CD4-positive, alpha-beta memory T cell (primary cell): ENCODE results near the gene FOXG1. TPM values are rescaled to one million over a fixed set of nuclear protein-coding genes. Genes with fewer than 3 reads are reported as not detected.
A peak's percentile ranks its signal among the peaks of the same experiment; 100 is the strongest.

Experiments used
- CTCF ChIA-PET: fragments of 350-600 bp; sonication (Branson Sonifier 250); formaldehyde crosslinking; loops from one replicate; lab custom pipeline; 2021; ENCODE audit warnings: inconsistent platforms; ENCODE audit not compliant: partially characterized antibody; lab: Charles Lee
- POLR2A ChIA-PET: fragments of 350-600 bp; sonication (Branson Sonifier 250); formaldehyde crosslinking; loops from one replicate; lab custom pipeline; 2021; ENCODE audit not compliant: partially characterized antibody; lab: Charles Lee
- DNase-seq, 5 donors: peaks; one replicate each; pipeline versions ENCODE4 v3.0.0 to v3.0.0-alpha.2; 2020 to 2022; ENCODE audit warnings: mixed read lengths in 1 of 5
- H3K27ac ChIP-seq: one replicate; pipeline ENCODE4 v1.7.0; 2013; ENCODE audit warnings: low read depth, low read length
- H3K27me3 ChIP-seq: 2 replicates; pipeline ENCODE4 v1.7.0; 2013; ENCODE audit warnings: mild to moderate bottlenecking, low read length, moderate library complexity; ENCODE audit not compliant: insufficient read depth
- H3K36me3 ChIP-seq: 2 replicates; pipeline ENCODE4 v1.7.0; 2013; ENCODE audit warnings: mild to moderate bottlenecking, low read length, moderate library complexity; ENCODE audit not compliant: insufficient read depth
- H3K4me1 ChIP-seq: 2 replicates; pipeline ENCODE4 v1.7.0; 2013; ENCODE audit warnings: mild to moderate bottlenecking, low read length, moderate library complexity; ENCODE audit not compliant: insufficient read depth
- H3K4me3 ChIP-seq, 2 donors: one replicate each; pipeline ENCODE4 v1.7.0; 2013; ENCODE audit warnings: low read length in 2 of 2, mild to moderate bottlenecking in 1 of 2
- H3K9me3 ChIP-seq, 2 donors: one replicate each; pipeline ENCODE4 v1.7.0; 2013; ENCODE audit warnings: low read length in 2 of 2, control low read depth in 1 of 2; ENCODE audit not compliant: control insufficient read depth in 1 of 2
- H3K27ac Mint-ChIP-seq, 7 donors: one replicate each; pipeline ENCODE4 v1.8.0; 2020 to 2021; ENCODE audit warnings: mixed read lengths in 7 of 7, mild to moderate bottlenecking in 6 of 7, inconsistent platforms in 3 of 7, moderate library complexity in 3 of 7
- H3K27me3 Mint-ChIP-seq, 2 donors: one replicate each; pipeline ENCODE4 v1.8.0; 2020 to 2021; ENCODE audit warnings: mixed read lengths in 2 of 2
- H3K36me3 Mint-ChIP-seq, 2 donors: one replicate each; pipeline ENCODE4 v1.8.0; 2020 to 2021; ENCODE audit warnings: mixed read lengths in 2 of 2, inconsistent platforms in 1 of 2, mild to moderate bottlenecking in 1 of 2
- H3K4me1 Mint-ChIP-seq, 4 donors: one replicate each; pipeline ENCODE4 v1.8.0; 2020 to 2021; ENCODE audit warnings: mixed read lengths in 4 of 4, mild to moderate bottlenecking in 1 of 4
- H3K4me3 Mint-ChIP-seq, 8 donors: one replicate each; pipeline ENCODE4 v1.8.0; 2020 to 2021; ENCODE audit warnings: mixed read lengths in 8 of 8, mild to moderate bottlenecking in 7 of 8, moderate library complexity in 6 of 8, inconsistent platforms in 3 of 8
- H3K9me3 Mint-ChIP-seq, 8 donors: one replicate each; pipeline ENCODE4 v1.8.0; 2020 to 2021; ENCODE audit warnings: mixed read lengths in 8 of 8, mild to moderate bottlenecking in 5 of 8, inconsistent platforms in 3 of 8, moderate library complexity in 1 of 8
- intact Hi-C: fragments of 100-400 bp; cut with micrococcal nuclease; formaldehyde crosslinking; loops from one replicate; pipeline ENCODE4 v1.15.1; 2023
- polyA plus RNA-seq, 2 donors: library from polyadenylated mRNA; unstranded; fragments of 300-500 nt; fragmentation: Illumina TruSeq; gene quantifications; one replicate each; pipeline ENCODE4 v1.2.3, GENCODE V29; 2021
- total RNA-seq, 2 experiments: library from RNA; stranded (reverse); gene quantifications; one replicate each; pipeline ENCODE4 v1.2.3, GENCODE V29; 2021

Gene FOXG1
- total and polyA plus RNA-seq, 4 experiments from 2014 or later = not detected

DNA sequence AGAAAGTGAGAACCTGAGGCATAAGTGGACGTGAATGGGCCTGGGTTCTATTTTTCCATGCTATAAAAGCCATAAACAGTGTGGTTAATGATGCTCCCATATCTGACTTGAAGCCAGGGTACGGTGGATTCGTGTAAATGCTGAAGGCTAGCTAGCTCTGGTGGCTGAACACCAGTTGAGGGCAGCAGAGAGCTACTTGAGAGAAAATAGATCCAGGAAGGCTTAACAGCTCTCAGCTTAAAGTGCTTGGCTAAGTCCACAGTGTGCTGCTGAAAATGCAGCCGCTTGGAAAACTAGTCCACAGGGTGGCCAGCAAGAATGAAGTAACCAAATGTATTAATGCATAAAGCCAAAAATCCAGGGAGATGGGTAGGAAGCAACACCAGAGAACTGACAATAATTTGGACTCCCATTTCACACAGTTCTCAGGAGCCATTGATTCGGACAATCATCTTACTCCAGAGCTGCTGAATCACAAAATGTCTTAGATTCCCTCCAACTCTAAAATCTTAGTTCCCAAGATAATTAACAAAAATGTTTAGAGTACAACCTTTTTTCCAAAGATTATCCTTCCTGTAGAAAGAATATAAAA, 15.0 kb upstream of the FOXG1 start:
- Mint-ChIP-seq H3K27me3 (peaks cover 11 to 16% of the 10 kb centered on the region in 2 donors), H3K36me3 (no peaks in the 10 kb centered on the region), H3K4me1 (no peaks in the 10 kb centered on the region), H3K27ac (no peak overlapping the region), H3K9me3 (peaks cover 0 to 28% (median 15%) of the 10 kb centered on the region in 8 donors), H3K4me3 (no peak overlapping the region)
- no peaks in the 10 kb centered on the region for H3K9me3 ChIP-seq
- intact Hi-C loops = no loop called here
- no peaks in the 10 kb centered on the region for H3K36me3 ChIP-seq
- no peak overlapping the region for H3K4me3 ChIP-seq
- peaks cover 7% of the 10 kb centered on the region for H3K27me3 ChIP-seq
- no peak overlapping the region for H3K27ac ChIP-seq
- ChIA-PET POLR2A (no interaction called here), CTCF (interaction anchor here (1.2 kb wide), 1 partner anchor 13 kb away, joined by 3 read pairs; no protein-coding TSS in a partner anchor)
- no peak for DNase-seq
- no peaks in the 10 kb centered on the region for H3K4me1 ChIP-seq

DNA sequence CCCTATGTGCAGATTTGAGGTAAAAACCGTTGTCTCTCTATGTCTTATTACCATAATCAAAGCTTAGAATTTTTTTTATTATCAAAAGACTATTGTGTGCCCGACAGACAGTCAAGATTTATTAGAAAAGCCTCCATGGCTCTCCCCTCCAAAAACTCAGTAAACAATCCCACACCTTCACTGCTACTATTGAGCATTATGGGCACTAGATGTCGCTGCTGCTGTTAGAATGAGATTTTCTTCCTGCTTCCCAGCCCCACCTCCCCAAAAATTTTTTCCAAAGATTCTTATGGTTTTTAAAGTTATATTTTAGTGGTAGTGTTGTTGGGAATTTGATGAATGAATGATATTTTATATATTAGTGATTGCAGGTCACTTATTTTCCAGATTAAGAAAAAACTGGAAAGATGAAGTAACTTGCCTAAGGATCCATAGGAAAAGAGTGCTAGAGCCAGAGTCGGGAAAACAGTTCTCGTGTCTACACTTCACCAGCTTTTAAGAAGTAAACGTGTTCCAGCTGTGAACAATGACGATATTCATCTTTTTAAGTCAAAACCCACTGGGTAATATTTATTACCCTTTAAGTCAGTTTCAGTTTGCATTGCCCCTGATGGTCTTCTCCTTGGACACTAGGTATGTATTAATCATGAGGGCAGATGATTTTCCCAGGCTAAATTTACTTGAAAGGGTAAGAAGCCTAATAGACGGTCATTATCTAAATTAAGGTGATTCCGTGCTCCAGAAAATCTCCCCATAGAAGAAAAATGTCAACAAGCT, 12.2 kb upstream of the FOXG1 start:
- Histone ChIP-seq H3K36me3 (no peaks in the 10 kb centered on the region), H3K4me1 (no peaks in the 10 kb centered on the region), H3K9me3 (no peaks in the 10 kb centered on the region), H3K27me3 (peaks cover 7% of the 10 kb centered on the region), H3K27ac (no peak overlapping the region), H3K4me3 (no peak overlapping the region)
- no peak for DNase-seq
- Mint-ChIP-seq H3K27ac (peak overlapping the region in 1 of 7 donors; percentile 15), H3K36me3 (no peaks in the 10 kb centered on the region), H3K4me1 (no peaks in the 10 kb centered on the region), H3K9me3 (peaks cover 0 to 39% (median 29%) of the 10 kb centered on the region in 8 donors), H3K27me3 (peaks cover 31 to 33% of the 10 kb centered on the region in 2 donors), H3K4me3 (no peak overlapping the region)
- ChIA-PET CTCF (no interaction called here), POLR2A (no interaction called here)
- intact Hi-C loops = no loop called here

DNA sequence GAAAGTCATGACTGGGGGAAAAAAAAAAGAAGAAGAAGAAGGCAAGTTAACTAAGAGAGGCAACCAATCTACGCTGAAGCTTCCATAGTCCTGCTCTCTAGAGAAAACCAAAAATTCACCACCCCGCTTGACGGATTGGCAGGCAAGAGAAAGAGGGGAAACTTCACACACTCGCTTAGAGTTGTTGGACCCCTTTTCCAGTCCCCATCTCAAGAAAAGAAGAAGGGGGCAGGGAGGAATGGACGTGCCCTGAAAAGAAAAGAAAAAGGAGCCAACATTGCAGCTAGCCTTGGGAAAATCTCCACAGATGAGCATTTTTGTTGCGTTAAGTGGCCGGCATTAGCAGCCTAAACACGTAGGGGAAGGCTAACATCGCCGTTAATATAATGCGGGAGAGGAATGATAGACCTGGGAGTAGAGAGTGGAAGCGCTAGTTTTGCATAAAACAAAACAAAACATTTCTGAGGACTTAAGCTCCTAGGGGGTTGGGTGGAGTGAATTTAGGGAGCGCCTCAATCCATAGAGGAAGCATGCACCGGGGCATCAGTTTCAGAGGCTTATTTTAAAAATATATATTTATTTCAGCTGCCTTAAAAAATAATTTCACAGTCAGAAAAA, 11.3 kb upstream of the FOXG1 start:
- ChIA-PET POLR2A (no interaction called here), CTCF (no interaction called here)
- intact Hi-C loops = no loop called here
- Histone ChIP-seq H3K27ac (no peak overlapping the region), H3K4me3 (no peak overlapping the region), H3K36me3 (no peaks in the 10 kb centered on the region), H3K27me3 (peaks cover 10% of the 10 kb centered on the region), H3K9me3 (no peaks in the 10 kb centered on the region), H3K4me1 (no peaks in the 10 kb centered on the region)
- Mint-ChIP-seq H3K9me3 (peaks cover 0 to 45% (median 34%) of the 10 kb centered on the region in 8 donors), H3K36me3 (peaks cover 0 to 3% of the 10 kb centered on the region in 2 donors), H3K4me1 (no peaks in the 10 kb centered on the region), H3K4me3 (no peak overlapping the region), H3K27ac (no peak overlapping the region), H3K27me3 (peaks cover 40% of the 10 kb centered on the region in 2 donors)
- no peak for DNase-seq

DNA sequence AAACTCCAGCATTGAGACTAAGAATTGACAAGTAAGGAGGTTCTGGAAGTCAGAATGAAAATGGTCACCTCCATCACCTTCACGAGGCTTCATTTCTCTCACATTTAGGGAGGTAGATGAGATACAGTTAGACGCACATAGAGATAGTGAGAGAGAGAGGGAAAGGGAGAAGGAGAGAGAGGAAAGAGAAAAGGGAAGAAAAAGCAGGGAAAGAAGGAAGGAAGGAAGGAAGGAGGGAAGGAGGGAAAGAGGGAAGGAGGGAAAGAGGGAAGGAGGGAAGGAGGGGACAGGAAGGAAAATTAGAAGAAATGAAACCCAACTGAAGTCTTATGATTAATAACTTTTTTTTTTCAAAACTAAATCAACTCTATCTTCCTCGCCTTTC, 10.7 kb upstream of the FOXG1 start:
- Histone ChIP-seq H3K4me1 (no peaks in the 10 kb centered on the region), H3K27me3 (peaks cover 10% of the 10 kb centered on the region), H3K36me3 (no peaks in the 10 kb centered on the region), H3K27ac (no peak overlapping the region), H3K9me3 (no peaks in the 10 kb centered on the region), H3K4me3 (no peak overlapping the region)
- H3K36me3 Mint-ChIP-seq = peaks cover 0 to 3% of the 10 kb centered on the region in 2 donors
- CTCF ChIA-PET = no interaction called here
- no peak overlapping the region for H3K27ac Mint-ChIP-seq
- H3K27me3 Mint-ChIP-seq = peaks cover 42 to 44% of the 10 kb centered on the region in 2 donors
- POLR2A ChIA-PET = no interaction called here
- no peak overlapping the region for H3K4me3 Mint-ChIP-seq
- no peaks in the 10 kb centered on the region for H3K4me1 Mint-ChIP-seq
- H3K9me3 Mint-ChIP-seq = peaks cover 0 to 44% (median 35%) of the 10 kb centered on the region in 8 donors
- DNase-seq = no peak
- intact Hi-C loops = no loop called here

DNA sequence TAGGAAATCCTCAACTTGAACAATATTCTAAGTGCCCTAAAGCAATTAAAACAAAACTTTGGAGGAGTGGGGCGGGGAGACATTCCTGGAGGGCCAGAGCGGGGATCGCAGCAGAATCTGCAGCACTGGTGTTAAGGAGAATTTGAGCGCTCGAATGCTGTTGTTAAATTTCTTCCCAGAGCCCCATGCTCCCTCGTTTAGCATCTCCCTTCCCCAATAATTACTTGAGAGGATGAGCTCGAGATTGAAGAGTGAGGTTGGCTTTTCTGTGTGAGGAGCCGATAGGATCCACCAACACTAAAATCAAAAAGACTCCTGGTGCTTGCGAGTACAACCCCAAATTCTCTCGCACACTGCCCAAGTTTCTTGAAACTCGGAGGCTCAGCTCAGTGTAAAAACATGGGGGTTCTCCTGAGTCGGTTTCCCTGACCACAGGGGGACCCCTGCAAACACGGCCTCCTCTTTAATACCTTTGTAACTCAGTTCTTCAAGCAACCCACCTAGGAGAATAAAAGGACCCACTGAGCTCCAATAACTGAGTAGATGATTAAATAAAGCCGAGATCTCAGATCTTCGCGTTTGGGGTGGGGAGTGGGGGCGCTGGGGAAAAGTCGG, 10.2 kb upstream of the FOXG1 start:
- Mint-ChIP-seq H3K4me1 (no peaks in the 10 kb centered on the region), H3K27me3 (peaks cover 46 to 48% of the 10 kb centered on the region in 2 donors), H3K27ac (no peak overlapping the region), H3K36me3 (peaks cover 0 to 3% of the 10 kb centered on the region in 2 donors), H3K4me3 (no peak overlapping the region), H3K9me3 (peaks cover 0 to 41% (median 34%) of the 10 kb centered on the region in 8 donors)
- Histone ChIP-seq H3K4me3 (no peak overlapping the region), H3K27ac (no peak overlapping the region), H3K27me3 (peaks cover 10% of the 10 kb centered on the region), H3K9me3 (no peaks in the 10 kb centered on the region), H3K36me3 (no peaks in the 10 kb centered on the region), H3K4me1 (no peaks in the 10 kb centered on the region)
- no peak for DNase-seq
- intact Hi-C loops = no loop called here
- POLR2A ChIA-PET = no interaction called here
- CTCF ChIA-PET = no interaction called here

DNA sequence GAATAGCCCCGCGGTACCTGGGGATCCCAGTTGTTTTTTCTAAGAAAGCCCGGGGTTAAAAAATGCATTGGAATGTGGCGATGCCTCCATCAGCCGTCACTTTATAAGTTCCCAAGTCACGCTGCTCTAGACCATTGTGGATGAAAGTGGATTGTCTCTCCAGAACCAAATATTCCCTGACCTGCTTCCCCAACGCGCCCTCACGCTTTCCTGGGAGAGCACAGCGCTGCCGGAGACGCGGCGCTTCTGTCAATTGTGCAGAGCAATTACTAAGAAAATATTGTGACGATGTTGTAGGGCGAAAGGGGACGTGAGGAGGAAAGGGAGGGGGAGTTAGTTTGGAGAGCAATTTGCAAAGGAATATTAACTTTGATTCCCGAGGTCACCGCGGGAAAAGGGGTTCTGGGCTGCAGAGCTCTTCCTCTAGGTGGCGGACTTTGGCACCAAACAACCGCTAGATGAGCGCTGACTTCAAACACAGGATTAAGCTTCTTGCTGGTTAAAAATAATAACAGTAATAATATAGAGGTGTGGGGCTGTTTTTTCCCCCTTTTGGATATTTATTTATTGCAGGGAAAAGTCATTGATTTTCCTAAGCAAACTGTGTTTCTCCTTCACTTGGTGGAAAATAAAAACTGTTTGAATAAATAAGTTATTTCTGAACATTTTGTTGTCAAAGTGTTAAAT, 9.6 kb upstream of the FOXG1 start:
- Histone ChIP-seq H3K27ac (no peak overlapping the region), H3K27me3 (peaks cover 10% of the 10 kb centered on the region), H3K36me3 (no peaks in the 10 kb centered on the region), H3K9me3 (no peaks in the 10 kb centered on the region), H3K4me1 (no peaks in the 10 kb centered on the region), H3K4me3 (no peak overlapping the region)
- intact Hi-C loops = no loop called here
- Mint-ChIP-seq H3K27ac (peak overlapping the region in 1 of 7 donors; percentile 7), H3K4me3 (no peak overlapping the region), H3K4me1 (no peaks in the 10 kb centered on the region), H3K9me3 (peaks cover 0 to 45% (median 37%) of the 10 kb centered on the region in 8 donors), H3K27me3 (peaks cover 53 to 55% of the 10 kb centered on the region in 2 donors), H3K36me3 (peaks cover 0 to 3% of the 10 kb centered on the region in 2 donors)
- ChIA-PET CTCF (no interaction called here), POLR2A (no interaction called here)
- no peak for DNase-seq
